Stimulated activated CD4-positive, alpha-beta T cell treated with anti-CD3 and anti-CD28 coated beads, Interleukin-15, amount 100 ng/mL, for 1 hour (primary cell): Measurements from ENCODE around the gene TTYH3.
"Not testable (repeated sequence)": the region's sequence is repeated elsewhere in the genome, so short reads cannot be mapped to it uniquely, and the experiment has no call there.

Experiments used
- DNase-seq, 2 donors: peaks; one replicate each; pipeline ENCODE4 v3.0.0-alpha.2; 2020; ENCODE audit warnings: low read depth in 1 of 2, low spot score in 1 of 2

Gene TTYH3

GRCh38 chr7:2602406-2603043 is 29.3 kb upstream of the TTYH3 start:
- DNase-seq, result no peak

GRCh38 chr7:2603044-2603965 is 28.5 kb upstream of the TTYH3 start:
- DNase-seq, result no peak

GRCh38 chr7:2604608-2605174 is 27.1 kb upstream of the TTYH3 start:
- no peak for DNase-seq

GRCh38 chr7:2605608-2606538 is 25.9 kb upstream of the TTYH3 start:
- no peak for DNase-seq

GRCh38 chr7:2606539-2606936 is 25.2 kb upstream of the TTYH3 start:
- no peak for DNase-seq

DNA sequence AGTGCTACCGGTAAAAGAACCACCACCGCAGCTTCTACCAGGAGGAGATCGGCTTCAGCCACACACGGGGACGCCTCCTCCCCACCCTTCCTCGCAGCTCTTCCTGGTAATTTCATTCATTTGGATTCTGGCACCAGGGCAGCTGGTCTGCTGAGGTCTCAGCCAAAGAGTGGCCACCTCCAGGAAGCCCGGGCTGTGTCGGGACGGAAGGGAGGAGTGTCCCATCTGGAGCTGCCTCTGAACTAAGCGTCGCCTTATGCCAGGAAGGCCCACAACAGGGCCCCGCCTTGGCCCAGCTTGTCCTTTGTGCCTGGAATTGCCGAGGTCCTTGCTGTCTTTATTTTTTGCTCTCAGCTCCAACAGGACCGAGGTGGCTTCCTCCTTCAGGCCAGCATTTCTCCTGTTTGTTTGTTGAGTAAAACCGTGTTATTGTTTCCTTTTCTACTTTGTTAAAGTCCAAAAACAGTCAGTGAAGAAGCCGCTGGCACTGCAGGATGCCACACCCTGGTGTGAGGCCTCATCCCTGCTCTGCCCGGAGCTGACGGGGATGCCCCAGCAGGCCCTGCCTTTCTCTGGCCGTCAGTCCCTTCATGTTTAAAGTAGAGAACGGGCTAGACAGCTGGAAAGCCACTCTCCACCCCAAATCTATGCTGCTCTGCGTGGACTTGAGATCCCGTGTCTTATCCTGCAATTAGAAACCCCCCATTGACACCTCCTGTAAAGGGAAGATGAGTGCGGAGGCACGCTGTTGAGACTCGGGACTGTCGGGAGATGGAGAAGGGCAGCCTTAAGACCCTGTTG is 24.5 kb upstream of the TTYH3 start:
- no peak for DNase-seq

DNA sequence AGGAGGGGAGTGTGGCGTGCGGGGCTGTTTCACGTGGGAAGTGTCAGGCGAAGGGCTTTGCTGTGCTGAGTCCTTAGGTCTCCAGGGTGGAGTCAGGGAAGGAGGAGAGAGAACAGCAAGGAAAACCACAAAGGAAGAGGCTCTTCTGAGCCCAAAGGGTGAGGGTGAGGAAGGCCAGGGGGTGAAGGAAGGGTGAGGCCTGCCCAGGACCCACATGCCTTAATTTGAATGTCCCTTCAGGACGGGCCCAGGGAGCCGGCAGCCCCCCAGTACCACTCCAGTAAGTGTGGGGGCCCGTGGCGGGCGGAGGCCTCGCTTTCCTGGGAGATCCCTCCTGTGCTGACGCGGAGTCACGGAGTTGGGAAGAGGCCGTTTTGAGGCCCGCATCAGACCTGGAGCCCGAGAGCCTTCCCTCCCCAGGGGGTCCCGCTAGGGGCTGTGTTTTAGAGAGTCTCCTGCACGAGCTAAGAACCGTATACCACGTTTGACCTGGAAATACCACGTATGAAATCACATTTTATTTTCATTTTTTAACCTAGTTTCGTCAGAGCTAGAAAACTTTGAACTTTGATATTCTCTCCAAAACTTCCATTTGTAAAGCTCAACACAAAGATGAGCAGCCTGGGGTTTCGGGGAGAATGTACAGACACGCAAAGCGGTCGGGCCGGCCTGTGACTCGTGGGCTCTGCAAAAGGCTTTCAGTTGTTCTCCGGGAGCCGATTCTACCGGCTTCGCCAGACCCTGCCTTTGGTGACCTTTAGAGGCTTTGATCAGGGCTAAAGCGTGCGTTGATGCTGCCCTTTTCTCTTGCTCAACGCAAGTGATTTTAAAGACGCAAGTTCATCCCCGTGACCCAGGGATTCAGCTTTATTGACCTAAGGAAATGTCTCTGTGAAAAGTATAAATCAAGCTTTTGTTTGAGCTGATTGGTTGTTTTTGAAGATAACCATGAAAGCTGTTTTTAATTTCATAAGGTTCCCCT is 23.6 kb upstream of the TTYH3 start:
- no peak for DNase-seq

DNA sequence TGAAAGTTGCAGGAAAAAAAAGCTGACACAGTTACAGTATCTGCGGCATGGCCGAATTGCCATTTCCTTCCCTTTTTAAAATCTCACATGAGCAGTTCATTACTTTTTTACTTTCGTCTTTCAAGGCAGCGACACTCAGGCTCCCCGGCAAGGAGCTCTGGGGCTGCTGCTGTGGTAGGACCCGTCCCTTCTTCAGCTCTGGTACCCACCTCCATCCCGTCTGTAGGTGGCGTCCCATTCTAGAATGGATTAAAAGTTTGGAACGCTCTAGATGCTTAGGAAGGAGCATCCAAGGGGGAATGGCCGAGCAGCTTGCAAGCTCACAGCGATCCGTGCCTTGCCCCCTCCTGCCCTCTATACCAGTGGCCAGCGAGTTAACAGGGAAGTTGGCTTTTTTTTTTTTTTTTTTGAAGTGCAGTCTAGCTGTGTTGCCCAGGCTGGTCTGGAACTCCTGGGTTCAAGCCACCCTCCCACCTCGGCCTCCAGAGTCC is 22.8 kb upstream of the TTYH3 start:
- no peak for DNase-seq

DNA sequence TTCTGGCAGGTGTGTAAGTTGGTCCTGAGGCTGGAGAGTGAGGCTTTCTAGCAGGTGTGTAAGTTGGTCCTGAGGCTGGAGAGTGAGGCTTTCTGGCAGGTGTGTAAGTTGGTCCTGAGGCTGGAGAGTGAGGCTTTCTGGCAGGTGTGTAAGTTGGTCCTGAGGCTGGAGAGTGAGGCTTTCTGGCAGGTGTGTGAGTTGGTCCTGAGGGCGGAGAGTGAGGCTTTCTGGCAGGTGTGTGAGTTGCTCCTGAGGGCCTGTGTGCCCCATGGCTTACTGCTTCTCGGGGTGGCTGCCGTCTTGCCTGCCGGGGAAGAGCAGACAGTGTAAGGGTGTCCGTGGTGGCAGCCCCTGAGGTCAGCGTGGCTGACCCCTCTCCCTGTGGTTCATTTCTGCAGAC is 22.1 kb upstream of the TTYH3 start:
- DNase-seq, result not testable (repeated sequence)

DNA sequence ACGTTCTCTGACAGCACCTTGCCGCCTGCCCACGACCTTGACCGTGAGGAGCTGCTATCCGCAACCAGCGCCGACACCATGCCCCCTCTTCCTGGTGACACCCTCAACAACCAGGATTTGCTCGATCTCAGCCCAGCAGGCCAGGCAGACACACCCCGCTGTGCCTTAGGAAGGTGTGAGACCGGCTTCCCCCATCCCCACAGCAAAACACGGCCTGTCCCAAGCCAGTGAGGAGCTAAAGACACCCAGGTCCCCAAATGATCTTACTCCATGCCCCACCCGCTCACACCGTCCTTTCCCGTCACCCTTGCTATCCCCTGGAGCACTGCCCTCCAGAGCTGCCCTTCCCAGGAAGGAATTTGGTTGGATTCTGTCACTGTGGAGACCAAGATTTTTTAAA is 21.3 kb upstream of the TTYH3 start:
- DNase-seq, result no peak

- DNase-seq, result no peak
Observed at GRCh38 chr7:2610898-2611297, 20.9 kb upstream of the TTYH3 start.

DNA sequence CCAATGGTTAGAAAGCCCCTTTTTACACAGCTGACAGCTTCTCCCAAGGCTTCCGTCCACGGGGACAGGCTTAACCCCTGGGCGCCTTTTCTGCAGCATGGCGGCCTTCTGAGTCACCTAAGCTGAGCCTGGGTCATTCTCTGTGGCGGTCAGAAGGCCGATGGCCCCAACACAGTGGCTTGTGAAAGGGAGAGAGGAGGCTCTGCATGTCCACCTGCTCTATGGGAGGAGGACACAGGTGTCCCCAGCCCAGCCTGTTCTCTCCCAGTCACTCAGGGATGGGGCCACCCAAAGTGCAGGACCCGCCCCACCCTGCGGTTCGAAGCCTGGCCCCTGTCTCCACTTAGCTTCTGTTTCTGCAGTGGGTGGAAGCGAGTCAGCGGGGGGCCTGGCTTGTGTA is 20.4 kb upstream of the TTYH3 start:
- no peak for DNase-seq

GRCh38 chr7:2611922-2612321 is 19.9 kb upstream of the TTYH3 start:
- DNase-seq, result no peak

DNA sequence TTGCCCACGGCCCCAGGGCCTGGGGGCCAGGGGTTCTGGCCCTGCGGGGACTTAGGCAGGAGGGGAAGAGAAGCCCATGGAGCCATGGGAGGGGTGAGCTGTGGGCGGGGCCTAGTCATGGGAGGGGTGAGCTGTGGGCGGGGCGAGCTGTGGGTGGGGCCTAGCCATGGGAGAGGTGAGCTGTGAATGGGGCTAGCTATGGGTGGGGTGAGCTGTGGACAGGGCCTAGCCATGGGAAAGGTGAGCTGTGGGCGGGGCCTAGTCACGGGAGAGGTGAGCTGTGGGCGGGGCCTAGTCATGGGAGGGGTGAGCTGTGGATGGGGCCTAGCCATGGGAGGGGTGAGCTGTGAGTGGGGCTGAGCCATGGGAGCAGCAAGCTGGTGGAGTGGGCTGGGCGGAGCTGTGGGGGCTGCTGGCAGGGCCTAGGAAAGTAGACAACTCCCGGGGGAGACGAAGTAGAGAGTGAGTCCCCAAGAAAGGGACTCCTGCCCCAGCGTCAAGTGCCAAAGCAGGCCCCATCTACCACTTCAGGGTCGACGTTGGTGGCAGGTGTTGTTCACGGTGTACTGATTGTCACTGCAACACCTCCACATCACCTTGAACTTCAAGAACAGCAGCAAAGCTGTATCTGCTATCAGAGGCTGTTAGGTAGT is 19.2 kb upstream of the TTYH3 start:
- no peak for DNase-seq

DNA sequence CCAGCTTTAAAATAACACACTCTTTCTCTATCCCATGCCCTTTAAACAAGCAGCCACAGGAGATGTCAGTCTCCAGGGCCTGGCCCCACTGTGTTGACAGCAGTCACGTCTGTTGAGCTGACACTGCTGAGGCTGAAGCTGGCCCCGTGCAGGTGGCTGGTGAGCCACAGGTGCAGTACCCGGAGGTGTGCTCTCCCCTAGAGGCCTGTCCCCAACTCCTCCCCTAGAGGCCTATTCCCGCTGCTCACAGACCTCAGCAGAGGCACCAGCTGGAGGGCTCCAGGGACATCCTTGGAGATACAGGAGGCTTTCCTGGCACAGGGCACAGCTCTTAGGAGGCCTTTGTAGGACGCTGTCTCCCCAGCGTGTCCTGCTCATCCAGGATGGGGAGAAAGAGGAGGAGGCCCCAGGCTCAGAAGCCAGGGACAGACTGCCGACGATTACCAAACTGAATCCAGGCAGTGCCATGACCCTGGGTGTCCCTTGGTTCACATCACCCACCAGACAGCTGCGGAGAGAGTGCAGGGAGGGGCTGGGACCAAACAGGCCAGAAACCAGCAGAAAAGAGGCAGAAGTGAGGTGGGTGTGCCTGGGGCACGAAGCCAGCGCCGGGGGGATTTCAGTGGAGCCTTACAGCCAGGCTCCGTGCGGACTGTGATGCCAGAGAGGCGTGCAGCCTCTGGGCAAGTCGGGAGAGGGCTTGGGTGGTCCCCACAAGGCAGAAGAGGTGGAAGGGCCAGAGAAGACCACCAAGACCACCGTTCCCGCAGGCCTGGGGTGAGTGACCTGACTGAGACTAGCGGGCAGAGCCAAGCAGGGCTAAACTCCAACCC is 18.5 kb upstream of the TTYH3 start:
- no peak for DNase-seq

- DNase-seq, result no peak
Observed at GRCh38 chr7:2613931-2614600, 17.7 kb upstream of the TTYH3 start.
